ENCODE results near the gene POLA2.
A peak's percentile ranks its signal among the peaks of the same experiment; 100 is the strongest.
"Not testable (repeated sequence)": the region's sequence is repeated elsewhere in the genome, so short reads cannot be mapped to it uniquely, and the experiment has no call there.

POLA2 gene

GRCh38 chr11:65251476-65251875, 10.3 kb upstream of the POLA2 start:
- in situ Hi-C loops (cut with HindIII; ENCODE audit: low pct_unique_long_range_greater_than_20kb, low sequenced_read_pairs): no loop called here
- DNase-seq (ENCODE audit: low read depth in 1 of 2, low spot score in 1 of 2): peak in 1 of 2 experiments; percentile 80
- no peak for TF ChIP-seq JUND (IDR thresholded peaks at IDR 0.05; ENCODE audit: low read depth)

GRCh38 chr11:65254724-65255123, 7.0 kb upstream of the POLA2 start:
- DNase-seq (ENCODE audit: low read depth in 1 of 2, low spot score in 1 of 2): no peak
- no peak for TF ChIP-seq JUND (IDR thresholded peaks at IDR 0.05; ENCODE audit: low read depth)
- in situ Hi-C loops (cut with HindIII; ENCODE audit: low pct_unique_long_range_greater_than_20kb, low sequenced_read_pairs): no loop called here

- no peak for DNase-seq (ENCODE audit: low read depth in 1 of 2, low spot score in 1 of 2)
- in situ Hi-C loops (cut with HindIII; ENCODE audit: low pct_unique_long_range_greater_than_20kb, low sequenced_read_pairs): no loop called here
- TF ChIP-seq JUND (IDR thresholded peaks at IDR 0.05; ENCODE audit: low read depth): no peak
Observed at GRCh38 chr11:65258988-65259387, 2.8 kb upstream of the POLA2 start.

- in situ Hi-C loops (cut with HindIII; ENCODE audit: low pct_unique_long_range_greater_than_20kb, low sequenced_read_pairs): no loop called here
- DNase-seq (ENCODE audit: low read depth in 1 of 2, low spot score in 1 of 2): no peak
- no peak for TF ChIP-seq JUND (IDR thresholded peaks at IDR 0.05; ENCODE audit: low read depth)
Observed at GRCh38 chr11:65260302-65260701, 1.5 kb upstream of the POLA2 start.

- DNase-seq (ENCODE audit: low read depth in 1 of 2, low spot score in 1 of 2): no peak
- no peak for TF ChIP-seq JUND (IDR thresholded peaks at IDR 0.05; ENCODE audit: low read depth)
- in situ Hi-C loops (cut with HindIII; ENCODE audit: low pct_unique_long_range_greater_than_20kb, low sequenced_read_pairs): no loop called here
Observed at GRCh38 chr11:65260756-65261590, 789 bp upstream of the POLA2 start.

- TF ChIP-seq JUND (IDR thresholded peaks at IDR 0.05; ENCODE audit: low read depth): no peak
- DNase-seq (ENCODE audit: low read depth in 1 of 2, low spot score in 1 of 2): no peak
- in situ Hi-C loops (cut with HindIII; ENCODE audit: low pct_unique_long_range_greater_than_20kb, low sequenced_read_pairs): no loop called here
Observed at GRCh38 chr11:65262381-65262680, 569 bp downstream of the POLA2 start.

GRCh38 chr11:65262776-65263175, 1.0 kb downstream of the POLA2 start:
- TF ChIP-seq JUND (IDR thresholded peaks at IDR 0.05; ENCODE audit: low read depth): no peak
- DNase-seq (ENCODE audit: low read depth in 1 of 2, low spot score in 1 of 2): peak in 1 of 2 experiments; percentile 48
- in situ Hi-C loops (cut with HindIII; ENCODE audit: low pct_unique_long_range_greater_than_20kb, low sequenced_read_pairs): no loop called here

GRCh38 chr11:65264747-65265146, 3.0 kb downstream of the POLA2 start:
- DNase-seq (ENCODE audit: low read depth in 1 of 2, low spot score in 1 of 2); in situ Hi-C loops (cut with HindIII; ENCODE audit: low pct_unique_long_range_greater_than_20kb, low sequenced_read_pairs): not testable (repeated sequence)

- TF ChIP-seq JUND (IDR thresholded peaks at IDR 0.05; ENCODE audit: low read depth): no peak
- DNase-seq (ENCODE audit: low read depth in 1 of 2, low spot score in 1 of 2): no peak
- in situ Hi-C loops (cut with HindIII; ENCODE audit: low pct_unique_long_range_greater_than_20kb, low sequenced_read_pairs): no loop called here
Observed at GRCh38 chr11:65266210-65266609, 4.4 kb downstream of the POLA2 start.

GRCh38 chr11:65274735-65275682, 13.2 kb downstream of the POLA2 start:
- in situ Hi-C loops (cut with HindIII; ENCODE audit: low pct_unique_long_range_greater_than_20kb, low sequenced_read_pairs): no loop called here
- peak; percentile 51 to 85 for DNase-seq (ENCODE audit: low read depth in 1 of 2, low spot score in 1 of 2)
- 0 out of 2 replicates have a peak, but pooled peaks have one; percentile 31 for TF ChIP-seq JUND (IDR thresholded peaks at IDR 0.05; ENCODE audit: low read depth)

GRCh38 chr11:65275906-65276305, 14.1 kb downstream of the POLA2 start:
- in situ Hi-C loops (cut with HindIII; ENCODE audit: low pct_unique_long_range_greater_than_20kb, low sequenced_read_pairs): no loop called here
- TF ChIP-seq JUND (IDR thresholded peaks at IDR 0.05; ENCODE audit: low read depth): no peak
- no peak for DNase-seq (ENCODE audit: low read depth in 1 of 2, low spot score in 1 of 2)

- no peak for DNase-seq (ENCODE audit: low read depth in 1 of 2, low spot score in 1 of 2)
- in situ Hi-C loops (cut with HindIII; ENCODE audit: low pct_unique_long_range_greater_than_20kb, low sequenced_read_pairs): no loop called here
- no peak for TF ChIP-seq JUND (IDR thresholded peaks at IDR 0.05; ENCODE audit: low read depth)
Observed at GRCh38 chr11:65277631-65278277, 16.0 kb downstream of the POLA2 start.

GRCh38 chr11:65278356-65278755, 16.6 kb downstream of the POLA2 start:
- in situ Hi-C loops (cut with HindIII; ENCODE audit: low pct_unique_long_range_greater_than_20kb, low sequenced_read_pairs): no loop called here
- no peak for TF ChIP-seq JUND (IDR thresholded peaks at IDR 0.05; ENCODE audit: low read depth)
- no peak for DNase-seq (ENCODE audit: low read depth in 1 of 2, low spot score in 1 of 2)
